Neural cell (in vitro differentiated cells): ENCODE measurements around the gene PLA2G1B. TPM values are rescaled to one million over a fixed set of nuclear protein-coding genes. Genes with fewer than 3 reads are reported as not detected.

ENCODE experiments used
- H2AFZ ChIP-seq: fragments of 200-600, 300-800 bp; sonication (generic), shearing (Covaris generic); 2 replicates; pipeline ENCODE4 v1.6.0; 2014; ENCODE audit warnings: low read depth, mild to moderate bottlenecking, antibody characterized with exemption, low read length, moderate library complexity
- H3F3A ChIP-seq: fragments of 200-600 bp; shearing (Covaris generic); 2 replicates; pipeline ENCODE4 v1.6.1; 2016; ENCODE audit warnings: mild to moderate bottlenecking, moderate library complexity, mixed read lengths, antibody characterized with exemption, low read length; ENCODE audit not compliant: insufficient read depth, poor library complexity, severe bottlenecking
- H3K27ac ChIP-seq: fragments of 200-600, 300-800 bp; sonication (generic), shearing (Covaris generic); 2 replicates; pipeline ENCODE4 v1.5.1; 2014; ENCODE audit warnings: mild to moderate bottlenecking, low read length, moderate library complexity
- H3K27me3 ChIP-seq: fragments of 300-800, 200-600 bp; sonication (generic), shearing (Covaris generic); 2 replicates; pipeline ENCODE4 v1.6.0; 2014; ENCODE audit warnings: mild to moderate bottlenecking, low read depth, low read length, moderate library complexity; ENCODE audit not compliant: insufficient read depth
- H3K36me3 ChIP-seq: fragments of 300-800, 200-600 bp; sonication (generic), shearing (Covaris generic); 2 replicates; pipeline ENCODE4 v1.5.1; 2014; ENCODE audit warnings: mild to moderate bottlenecking, antibody characterized with exemption, low read length, moderate library complexity; ENCODE audit not compliant: insufficient read depth
- H3K4me2 ChIP-seq: fragments of 300-800, 200-600 bp; sonication (generic), shearing (Covaris generic); 2 replicates; pipeline ENCODE4 v1.6.0; 2014; ENCODE audit warnings: mild to moderate bottlenecking, low read length
- H3K4me3 ChIP-seq: fragments of 300-800, 200-600 bp; sonication (generic), shearing (Covaris generic); 2 replicates; pipeline ENCODE4 v1.5.1; 2014; ENCODE audit warnings: mild to moderate bottlenecking, low read length, moderate library complexity
- H3K79me2 ChIP-seq: fragments of 200-600 bp; shearing (Covaris generic); replicated peaks from 2 replicates; pipeline ENCODE4 v1.6.0; 2014; ENCODE audit warnings: mild to moderate bottlenecking, low read length, moderate library complexity; ENCODE audit not compliant: insufficient read depth
- H3K9ac ChIP-seq: fragments of 300-800, 200-600 bp; sonication (generic), shearing (Covaris generic); 2 replicates; pipeline ENCODE4 v1.6.1; 2016; ENCODE audit warnings: mild to moderate bottlenecking, low read length, mixed read lengths
- H3K9me2 ChIP-seq: fragments of 200-600 bp; shearing (Covaris generic); 2 replicates; pipeline ENCODE4 v1.6.1; 2016; ENCODE audit warnings: mild to moderate bottlenecking, low read length, mixed read lengths; ENCODE audit not compliant: insufficient read depth
- H3K9me3 ChIP-seq: fragments of 200-600, 300-800 bp; sonication (generic), shearing (Covaris generic); 2 replicates; pipeline ENCODE4 v1.6.1; 2016; ENCODE audit warnings: mild to moderate bottlenecking, mixed run types, low read length, moderate library complexity, mixed read lengths
- H4K20me1 ChIP-seq: fragments of 200-600 bp; shearing (Covaris generic); 2 replicates; pipeline ENCODE4 v1.6.1; 2016; ENCODE audit warnings: mild to moderate bottlenecking, mixed run types; ENCODE audit not compliant: insufficient read depth
- CTCF ChIP-seq: fragments of 450-650 bp; IDR thresholded peaks from 2 replicates; pipeline ENCODE4 v1.5.1; 2014; ENCODE audit warnings: antibody characterized with exemption, mild to moderate bottlenecking, moderate library complexity; ENCODE audit not compliant: poor library complexity, severe bottlenecking
- MXI1 ChIP-seq: fragments of 450-650 bp; conservative IDR thresholded peaks from 2 replicates; pipeline ENCODE4 v1.6.1; 2014; ENCODE audit warnings: antibody characterized with exemption, mild to moderate bottlenecking; ENCODE audit not compliant: poor library complexity, severe bottlenecking
- POLR2AphosphoS5 ChIP-seq: IDR thresholded peaks from 2 replicates; pipeline ENCODE4 v1.6.1; 2012
- RAD21 ChIP-seq: fragments of 450-650 bp; conservative IDR thresholded peaks from 2 replicates; pipeline ENCODE4 v1.6.1; 2014; ENCODE audit warnings: antibody characterized with exemption, mild to moderate bottlenecking, moderate library complexity
- polyA plus RNA-seq: library from polyadenylated mRNA; depleted of rRNA; stranded (reverse); fragments of >200 nt; gene quantifications from 2 replicates; pipeline ENCODE4 v1.2.3, GENCODE V29; 2014

The PLA2G1B gene
- polyA plus RNA-seq, 1 donor from 2014 or later = not detected

GRCh38 chr12:120369603-120370342, 42.2 kb upstream of the PLA2G1B start:
- H3K4me3 ChIP-seq = peak overlapping the region; percentile 78
- H2AFZ ChIP-seq = peak overlapping the region; percentile 71
- H3F3A ChIP-seq = peaks cover 6% of the 10 kb centered on the region
- H3K36me3 ChIP-seq = no peaks in the 10 kb centered on the region
- peak overlapping the region; percentile 91 for H3K9ac ChIP-seq
- no peaks in the 10 kb centered on the region for H3K9me3 ChIP-seq
- peaks cover 39% of the 10 kb centered on the region for H3K79me2 ChIP-seq
- peak overlapping the region; percentile 85 for H3K4me2 ChIP-seq
- no peaks in the 10 kb centered on the region for H3K9me2 ChIP-seq
- TF ChIP-seq RAD21 (peak; percentile 3), MXI1 (no peak)
- peak overlapping the region; percentile 64 for H3K27ac ChIP-seq
- H3K27me3 ChIP-seq = no peaks in the 10 kb centered on the region
- H4K20me1 ChIP-seq = no peaks in the 10 kb centered on the region

- Histone ChIP-seq H3K9me2 (no peaks in the 10 kb centered on the region), H3K27ac (peak within 1 kb of the TSS; percentile 77), H3K9ac (peak within 1 kb of the TSS; percentile 91), H2AFZ (peak within 1 kb of the TSS; percentile 71), H3K4me3 (peak within 1 kb of the TSS; percentile 80), H3K36me3 (no peaks in the 10 kb centered on the region), H3K9me3 (no peaks in the 10 kb centered on the region), H3F3A (peaks cover 6% of the 10 kb centered on the region), H3K79me2 (peaks cover 44% of the 10 kb centered on the region), H3K4me2 (peak within 1 kb of the TSS; percentile 85), H4K20me1 (no peaks in the 10 kb centered on the region), H3K27me3 (no peaks in the 10 kb centered on the region)
- TF ChIP-seq MXI1 = peak; percentile 24
- TF ChIP-seq RAD21 = peak; percentile 8
- no peak for TF ChIP-seq CTCF
Measured at GRCh38 chr12:120368789-120369602, 41.4 kb upstream of the PLA2G1B start, which contains the start of gene MSI1. Gene MSI1 (minus strand): TSS chr12:120369164. CDS start chr12:120369091, 73 bp downstream.

GRCh38 chr12:120367924-120368788, 40.6 kb upstream of the PLA2G1B start:
- H3K27ac ChIP-seq = peak overlapping the region; percentile 77
- peak overlapping the region; percentile 99 for H3K4me2 ChIP-seq
- H3K27me3 ChIP-seq = no peaks in the 10 kb centered on the region

More at GRCh38 chr12:120367924-120368788, 40.6 kb upstream of the PLA2G1B start:
- no peak for TF ChIP-seq RAD21
- TF ChIP-seq POLR2AphosphoS5 = peak; percentile 43
- peak; percentile 40 for TF ChIP-seq MXI1
- no peaks in the 10 kb centered on the region for H3K36me3 ChIP-seq
- H2AFZ ChIP-seq = no peak overlapping the region
- H3K4me3 ChIP-seq = peak overlapping the region; percentile 80
- no peaks in the 10 kb centered on the region for H3K9me2 ChIP-seq
- H4K20me1 ChIP-seq = no peaks in the 10 kb centered on the region
- peaks cover 53% of the 10 kb centered on the region for H3K79me2 ChIP-seq
- peaks cover 7% of the 10 kb centered on the region for H3F3A ChIP-seq
- peak overlapping the region; percentile 91 for H3K9ac ChIP-seq
- no peaks in the 10 kb centered on the region for H3K9me3 ChIP-seq
